Activated CD4-positive, alpha-beta T cell treated with anti-CD3 and anti-CD28 coated beads for 36 hours (primary cell): ENCODE measurements around the gene REEP2. TPM values are rescaled to one million over a fixed set of nuclear protein-coding genes. Genes with fewer than 3 reads are reported as not detected.
"Not testable (repeated sequence)": the region's sequence is repeated elsewhere in the genome, so short reads cannot be mapped to it uniquely, and the experiment has no call there.

Experiments
- ATAC-seq: fragments of 200-7000 bp; cut with Tn5 transposase; one replicate; pipeline ENCODE4 v1.10.0; 2021; ENCODE audit warnings: mild to moderate bottlenecking, moderate library complexity
- CTCF ChIA-PET: fragments of 350-600 bp; sonication (Branson Sonifier 250); formaldehyde crosslinking; loops from one replicate; lab custom pipeline; 2021; ENCODE audit warnings: antibody characterized with exemption; lab: Charles Lee
- POLR2A ChIA-PET: fragments of 350-600 bp; sonication (Branson Sonifier 250); formaldehyde crosslinking; loops from one replicate; lab custom pipeline; 2021; ENCODE audit warnings: antibody characterized with exemption, inconsistent platforms; lab: Charles Lee
- DNase-seq: peaks from one replicate; pipeline ENCODE4 v3.0.0-alpha.2; 2020
- H3K27ac Mint-ChIP-seq: one replicate; pipeline ENCODE4 v1.8.0; 2021; ENCODE audit warnings: mixed read lengths
- H3K27me3 Mint-ChIP-seq: one replicate; pipeline ENCODE4 v1.8.0; 2021; ENCODE audit warnings: mixed read lengths
- H3K36me3 Mint-ChIP-seq: one replicate; pipeline ENCODE4 v1.8.0; 2021; ENCODE audit warnings: low read depth, mixed read lengths
- H3K4me1 Mint-ChIP-seq: one replicate; pipeline ENCODE4 v1.8.0; 2021; ENCODE audit warnings: mixed read lengths
- H3K4me3 Mint-ChIP-seq: one replicate; pipeline ENCODE4 v1.8.0; 2021; ENCODE audit warnings: mild to moderate bottlenecking, moderate library complexity, mixed read lengths
- H3K9me3 Mint-ChIP-seq: one replicate; pipeline ENCODE4 v1.8.0; 2021; ENCODE audit warnings: low read depth, mixed read lengths
- intact Hi-C, 2 experiments: fragments of 100-400 bp; cut with DNase I in 1 of 2; cut with micrococcal nuclease in 1 of 2; formaldehyde crosslinking; loops; one replicate each; pipeline versions ENCODE4 v1.14.2 to v1.15.1; 2022 to 2024; cut with DNase I, micrococcal nuclease
- total RNA-seq, 2 experiments: library from RNA; stranded (reverse); gene quantifications; one replicate each; pipeline ENCODE4 v1.2.3, GENCODE V29; 2021

REEP2 gene
- total RNA-seq: 1 to 10 TPM; 4.0 to 5.6 TPM

GRCh38 chr5:138438724-138439476, at the start of gene REEP2:
TSS of gene REEP2 (plus strand) at chr5:138439057. CDS start at chr5:138439209, 152 bp downstream.
- peaks cover 15% of the 10 kb centered on the region for H3K4me1 Mint-ChIP-seq
- DNase-seq: peak; percentile 86
- ATAC-seq: peak; percentile 88
- H3K27me3 Mint-ChIP-seq: no peaks in the 10 kb centered on the region
- CTCF ChIA-PET: interaction anchor here (0.7 to 1.9 kb wide), 10 partner anchors 11 to 386 kb away, joined by 3 to 9 read pairs (median 4); partner anchors contain the start of genes EGR1 and KDM3B
- no peaks in the 10 kb centered on the region for H3K9me3 Mint-ChIP-seq
- H3K27ac Mint-ChIP-seq: no peak within 1 kb of the TSS
- intact Hi-C loops: loop anchor here in 1 of 2 experiments (1.0 to 2.0 kb wide), 3 partner anchors 25 to 226 kb away; partner anchors contain the start of gene CDC23
- peak within 1 kb of the TSS; percentile 67 for H3K4me3 Mint-ChIP-seq
- peaks cover 4% of the 10 kb centered on the region for H3K36me3 Mint-ChIP-seq
- POLR2A ChIA-PET: interaction anchor here (1.0 kb wide), 1 partner anchor 26 kb away, joined by 3 read pairs; the partner anchor contains the start of gene EGR1

DNA sequence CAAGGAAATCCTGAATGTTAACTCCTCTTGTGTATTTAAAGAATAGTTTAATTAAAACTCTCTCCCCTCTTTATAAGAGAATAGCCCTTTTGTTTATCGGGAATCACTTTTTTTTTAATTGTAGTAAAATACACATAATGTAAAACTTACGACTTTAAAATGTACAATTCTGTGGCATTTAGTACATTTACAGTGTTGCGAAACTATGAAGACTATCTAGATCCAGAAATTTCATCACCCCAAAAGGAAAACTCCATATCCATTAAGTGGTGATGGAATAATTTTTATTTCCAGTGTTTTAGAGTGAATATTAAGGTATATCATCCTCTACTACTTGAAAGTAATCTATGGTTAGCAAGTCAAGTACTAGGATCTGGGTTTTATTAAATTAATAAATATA, 49.5 kb upstream of the REEP2 start:
- ChIA-PET POLR2A (no interaction called here), CTCF (no interaction called here)
- intact Hi-C loops: no loop called here
- Mint-ChIP-seq H3K9me3 (no peaks in the 10 kb centered on the region), H3K27ac (no peak overlapping the region), H3K27me3 (no peaks in the 10 kb centered on the region), H3K4me3 (no peak overlapping the region), H3K4me1 (no peaks in the 10 kb centered on the region), H3K36me3 (peaks cover 26% of the 10 kb centered on the region)
- ATAC-seq (no peak), DNase-seq (no peak)

DNA sequence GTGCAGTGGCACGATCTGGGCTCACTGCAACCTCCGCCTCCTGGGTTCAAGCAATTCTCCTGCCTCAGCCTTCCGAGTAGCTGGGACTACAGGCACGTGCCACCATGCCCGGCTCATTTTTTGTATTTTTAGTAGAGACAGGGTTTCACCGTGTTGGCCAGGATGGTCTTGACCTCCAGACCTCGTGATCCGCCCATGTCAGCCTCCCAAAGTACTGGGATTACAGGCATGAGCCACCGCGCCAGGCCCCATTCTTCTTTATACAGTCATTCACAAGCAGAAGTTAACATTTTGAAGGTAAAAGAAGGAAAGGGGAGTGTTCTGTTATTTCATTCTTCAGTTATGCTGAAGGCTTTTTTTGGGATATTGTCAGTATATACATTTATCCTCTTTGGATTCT, 48.9 kb upstream of the REEP2 start:
- ATAC-seq, H3K9me3 Mint-ChIP-seq, DNase-seq, H3K4me1 Mint-ChIP-seq, intact Hi-C loops, POLR2A ChIA-PET, H3K27ac Mint-ChIP-seq, H3K27me3 Mint-ChIP-seq, H3K4me3 Mint-ChIP-seq, CTCF ChIA-PET: not testable (repeated sequence)
- peaks cover 32% of the 10 kb centered on the region for H3K36me3 Mint-ChIP-seq

- Mint-ChIP-seq H3K9me3 (no peaks in the 10 kb centered on the region), H3K4me1 (no peaks in the 10 kb centered on the region), H3K27ac (no peak overlapping the region), H3K4me3 (no peak overlapping the region), H3K36me3 (peaks cover 29% of the 10 kb centered on the region), H3K27me3 (no peaks in the 10 kb centered on the region)
- DNase-seq (no peak), ATAC-seq (no peak)
- POLR2A ChIA-PET: no interaction called here
- CTCF ChIA-PET: interaction anchor here (0.6 to 1.6 kb wide), 4 partner anchors 14 to 356 kb away, joined by 3 to 4 read pairs (median 3); no protein-coding TSS in a partner anchor
- intact Hi-C loops: no loop called here
These were observed 46.9 kb upstream of the REEP2 start for GRCh38 chr5:138391859-138392386.

DNA sequence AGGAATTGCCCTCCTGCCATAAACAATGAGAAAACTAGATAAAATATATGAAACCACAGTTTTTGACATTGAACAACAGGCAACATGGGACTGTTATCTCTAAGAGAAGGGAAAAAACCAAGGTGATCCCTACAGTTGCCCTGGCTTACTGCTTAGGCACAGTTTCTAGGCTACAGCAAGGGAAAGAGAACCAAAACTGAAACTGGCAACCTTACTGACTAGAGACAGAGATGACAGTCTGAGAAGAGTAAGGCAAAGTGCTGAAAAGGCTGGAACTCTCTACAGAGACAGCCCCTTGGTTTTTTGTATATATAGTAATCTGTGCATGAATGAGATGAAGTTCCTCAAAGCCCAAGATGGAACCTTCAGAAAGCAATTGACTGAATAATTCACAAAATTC, 36.2 kb upstream of the REEP2 start:
- H3K27me3 Mint-ChIP-seq: no peaks in the 10 kb centered on the region
- no peaks in the 10 kb centered on the region for H3K9me3 Mint-ChIP-seq
- H3K4me1 Mint-ChIP-seq: peaks cover 15% of the 10 kb centered on the region
- ChIA-PET CTCF (interaction anchor here (1.0 to 1.3 kb wide), 2 partner anchors 13 to 48 kb away, joined by 3 to 4 read pairs; no protein-coding TSS in a partner anchor), POLR2A (interaction anchor here (0.6 kb wide), 1 partner anchor 96 kb away, joined by 3 read pairs; no protein-coding TSS in a partner anchor)
- peak overlapping the region; percentile 40 for H3K27ac Mint-ChIP-seq
- DNase-seq (no peak), ATAC-seq (peak; percentile 97)
- intact Hi-C loops: no loop called here
- peaks cover 39% of the 10 kb centered on the region for H3K36me3 Mint-ChIP-seq
- no peak overlapping the region for H3K4me3 Mint-ChIP-seq

GRCh38 chr5:138408023-138408422, 30.8 kb upstream of the REEP2 start:
- no peaks in the 10 kb centered on the region for H3K27me3 Mint-ChIP-seq
- CTCF ChIA-PET: interaction anchor here (0.8 kb wide), 1 partner anchor 56 kb away, joined by 4 read pairs; no protein-coding TSS in a partner anchor
- ATAC-seq (peak; percentile 94), DNase-seq (peak; percentile 68)
- H3K4me1 Mint-ChIP-seq: peaks cover 13% of the 10 kb centered on the region
- intact Hi-C loops: loop anchor here in 1 of 2 experiments (2.0 to 5.0 kb wide), 2 partner anchors 53 to 196 kb away; partner anchors contain the start of gene CDC23
- peak overlapping the region; percentile 60 for H3K27ac Mint-ChIP-seq
- H3K9me3 Mint-ChIP-seq: no peaks in the 10 kb centered on the region
- H3K36me3 Mint-ChIP-seq: peaks cover 40% of the 10 kb centered on the region
- H3K4me3 Mint-ChIP-seq: no peak overlapping the region
- POLR2A ChIA-PET: interaction anchor here (0.6 to 0.7 kb wide), 2 partner anchors 37 to 135 kb away, joined by 7 read pairs; partner anchors contain the start of gene ETF1

DNA sequence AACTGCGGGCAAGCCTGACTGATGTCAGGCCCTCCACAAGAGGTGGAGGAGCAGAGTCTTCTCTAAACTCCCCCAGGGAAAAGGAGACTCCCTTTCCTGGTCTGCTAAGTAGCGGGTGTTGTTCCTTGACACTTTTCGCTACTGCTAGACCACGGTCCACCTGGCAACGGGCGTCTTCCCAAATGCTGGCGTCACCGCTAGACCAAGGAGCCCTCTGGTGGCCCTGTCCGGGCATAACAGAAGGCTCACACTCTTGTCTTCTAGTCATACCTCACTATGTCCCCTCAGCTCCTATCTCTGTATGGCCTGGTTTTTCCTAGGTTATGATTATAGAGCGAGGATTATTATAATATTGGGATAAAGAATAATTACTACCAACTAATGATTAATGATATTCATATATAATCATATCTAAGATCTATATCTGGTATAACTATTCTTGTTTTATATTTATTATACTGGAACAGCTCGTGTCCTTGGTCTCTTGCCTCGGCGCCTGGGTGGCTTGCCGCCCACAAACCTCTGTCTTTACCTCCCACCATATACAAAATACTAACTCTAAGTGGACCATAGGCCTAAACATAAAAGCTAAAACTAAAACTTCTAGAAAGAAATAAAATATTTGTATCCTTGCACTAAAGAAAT, 27.7 kb upstream of the REEP2 start:
- DNase-seq: peak; percentile 54
- ATAC-seq, H3K27me3 Mint-ChIP-seq, H3K9me3 Mint-ChIP-seq, POLR2A ChIA-PET, H3K27ac Mint-ChIP-seq, H3K4me3 Mint-ChIP-seq: not testable (repeated sequence)
- H3K36me3 Mint-ChIP-seq: peaks cover 34% of the 10 kb centered on the region
- intact Hi-C loops: loop anchor here in 1 of 2 experiments (1.0 kb wide), 1 partner anchor 231 kb away; no protein-coding TSS in a partner anchor
- peaks cover 12% of the 10 kb centered on the region for H3K4me1 Mint-ChIP-seq
- CTCF ChIA-PET: interaction anchor here (0.6 to 1.8 kb wide), 4 partner anchors 21 to 139 kb away, joined by 3 to 6 read pairs (median 4); partner anchors contain the start of gene KDM3B

DNA sequence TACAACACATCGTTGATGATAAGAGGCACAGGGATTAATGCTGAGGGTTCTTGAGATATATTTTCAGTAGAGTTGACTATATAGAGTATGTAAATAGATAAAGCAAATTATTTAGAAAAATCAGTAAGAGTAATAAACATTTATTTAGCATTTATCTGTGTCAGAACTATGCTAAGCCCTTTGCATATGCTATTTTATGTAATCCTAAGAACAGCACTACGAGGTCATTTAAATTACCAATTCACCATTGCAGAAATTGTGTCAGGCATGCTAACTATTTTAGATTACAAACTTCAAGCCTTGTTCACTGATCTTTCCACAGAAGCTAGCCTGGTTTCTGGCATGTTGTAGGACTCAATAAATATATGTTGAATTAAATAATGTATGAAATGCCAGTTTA, 20.4 kb upstream of the REEP2 start:
- Mint-ChIP-seq H3K27me3 (no peaks in the 10 kb centered on the region), H3K4me3 (no peak overlapping the region), H3K36me3 (peaks cover 49% of the 10 kb centered on the region), H3K27ac (no peak overlapping the region), H3K4me1 (no peaks in the 10 kb centered on the region), H3K9me3 (no peaks in the 10 kb centered on the region)
- ATAC-seq (no peak), DNase-seq (no peak)
- ChIA-PET CTCF (no interaction called here), POLR2A (no interaction called here)
- intact Hi-C loops: no loop called here

GRCh38 chr5:138425079-138425478, 13.8 kb upstream of the REEP2 start:
- ChIA-PET CTCF (interaction anchor here (0.6 to 1.3 kb wide), 5 partner anchors 13 to 1533 kb away, joined by 3 to 5 read pairs (median 4); partner anchors contain the start of gene HSPA9), POLR2A (no interaction called here)
- DNase-seq (no peak), ATAC-seq (no peak)
- intact Hi-C loops: no loop called here
- Mint-ChIP-seq H3K4me3 (no peak overlapping the region), H3K27ac (peak overlapping the region; percentile 2), H3K4me1 (no peaks in the 10 kb centered on the region), H3K27me3 (no peaks in the 10 kb centered on the region), H3K9me3 (no peaks in the 10 kb centered on the region), H3K36me3 (peaks cover 55% of the 10 kb centered on the region)

GRCh38 chr5:138435943-138436342, 2.9 kb upstream of the REEP2 start:
- peaks cover 15% of the 10 kb centered on the region for H3K4me1 Mint-ChIP-seq
- peaks cover 16% of the 10 kb centered on the region for H3K36me3 Mint-ChIP-seq
- intact Hi-C loops: no loop called here
- no peaks in the 10 kb centered on the region for H3K27me3 Mint-ChIP-seq
- DNase-seq (no peak), ATAC-seq (no peak)
- ChIA-PET CTCF (interaction anchor here (0.8 to 3.2 kb wide), 2 partner anchors 13 to 419 kb away, joined by 3 to 12 read pairs; no protein-coding TSS in a partner anchor), POLR2A (no interaction called here)
- no peak overlapping the region for H3K27ac Mint-ChIP-seq
- no peaks in the 10 kb centered on the region for H3K9me3 Mint-ChIP-seq
- H3K4me3 Mint-ChIP-seq: no peak overlapping the region
